Left ventricle myocardium superior (tissue), 1 donor: Measurements from ENCODE around the gene BACH2. TPM values are rescaled to one million over a fixed set of nuclear protein-coding genes. Genes with fewer than 3 reads are reported as not detected.

ENCODE experiments used
- ATAC-seq: fragments of 200-7000 bp; cut with Tn5 transposase; one replicate; pipeline ENCODE4 v1.9.1; 2020; ENCODE audit warnings: mild to moderate bottlenecking, moderate library complexity
- DNase-seq: peaks from one replicate; pipeline ENCODE4 v3.0.0-alpha.2; 2020
- intact Hi-C: fragments of 100-400 bp; cut with micrococcal nuclease; formaldehyde crosslinking; loops from one replicate; pipeline ENCODE4 v1.11.0; 2022
- total RNA-seq: library from RNA; stranded (reverse); fragmentation: NEBNext Ultra II Directional; extraction: Animal tissue kit (Norgen Biotek cat#: 25700); gene quantifications from one replicate; pipeline ENCODE4 v1.2.1, GENCODE V29; 2021
- donor health status: DM: no; HTN: yes; CAD: no; lungs with severe emphysema.

BACH2 gene
- total RNA-seq, 1 donor from 2014 or later: 1.5 TPM

DNA sequence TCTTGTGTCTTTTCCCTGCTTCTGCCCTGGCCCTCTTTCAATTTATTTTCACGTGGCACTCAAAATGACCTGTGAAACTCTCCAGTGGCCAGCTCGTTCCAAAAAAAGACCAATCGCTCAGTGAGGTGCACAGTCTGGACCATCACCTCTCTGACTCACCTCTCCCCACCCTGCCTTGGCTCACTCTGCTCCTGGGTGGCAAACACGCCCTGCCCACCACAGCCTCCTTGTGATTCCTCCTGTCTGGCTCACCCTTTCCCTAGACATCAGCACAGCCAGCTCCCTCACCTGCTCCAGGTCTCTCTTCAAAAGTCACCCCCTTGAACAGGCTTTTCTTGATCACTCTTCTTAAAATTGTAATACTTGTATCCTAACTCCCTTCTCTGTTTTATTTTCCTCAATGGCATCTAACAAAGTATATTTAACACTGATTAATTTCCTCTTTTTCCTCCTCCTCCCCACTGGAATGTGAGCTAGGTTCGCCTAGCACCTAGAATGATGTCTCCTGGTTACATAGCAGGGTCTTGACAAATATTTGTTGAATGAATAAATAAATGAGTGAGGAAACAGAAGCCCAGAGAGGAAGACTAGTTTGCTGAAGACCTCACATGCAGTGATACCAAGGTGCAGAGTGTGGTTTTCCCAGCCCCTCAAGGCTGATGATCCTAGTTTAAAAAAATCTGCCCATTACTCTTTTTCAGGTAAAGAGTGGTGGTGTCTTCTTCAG, 293.4 kb downstream of the BACH2 start:
- DNase-seq: no peak
- intact Hi-C loops: no loop called here
- peak; percentile 63 for ATAC-seq

DNA sequence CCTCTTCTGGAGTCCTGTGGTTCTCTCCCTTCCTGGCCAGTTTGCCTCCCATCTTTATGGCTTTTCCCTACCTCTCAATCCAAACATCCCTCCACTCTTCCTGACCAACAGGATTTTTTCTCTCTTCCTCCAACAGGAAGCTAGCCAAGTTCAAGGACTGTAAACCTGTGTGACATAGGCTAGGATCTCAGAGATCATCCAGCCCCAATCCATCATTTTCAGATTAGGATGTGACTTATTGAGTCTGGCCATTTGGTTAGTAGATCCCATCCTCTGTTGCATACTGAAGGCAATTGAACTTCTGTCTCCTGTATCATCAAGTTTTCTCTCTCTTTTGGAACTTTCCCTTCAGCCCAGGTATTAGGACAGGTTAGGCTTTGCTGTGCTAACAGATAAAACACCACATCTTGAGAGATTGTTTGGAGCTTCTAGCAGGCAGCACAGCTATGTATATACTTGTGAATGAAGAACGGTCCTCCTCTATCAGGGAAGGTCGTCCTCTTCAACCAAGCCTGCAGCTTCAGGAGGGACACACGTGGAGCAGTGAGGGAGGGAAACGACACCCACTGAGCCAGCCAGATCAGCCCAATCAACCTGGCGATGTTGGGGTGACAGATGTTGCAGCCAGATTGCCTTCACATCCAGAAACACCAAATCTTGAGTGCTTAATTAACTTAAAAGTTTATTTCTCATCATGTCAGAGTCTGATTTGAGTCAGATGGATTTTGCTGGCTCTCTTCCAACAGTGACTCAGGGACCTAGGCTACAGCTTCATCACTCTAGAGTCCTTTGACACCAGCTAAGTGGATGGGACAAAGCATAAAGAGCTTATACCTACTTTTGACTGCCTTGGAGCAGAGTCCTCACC, 295.5 kb downstream of the BACH2 start:
- DNase-seq (no peak), ATAC-seq (no peak)
- intact Hi-C loops: no loop called here

DNA sequence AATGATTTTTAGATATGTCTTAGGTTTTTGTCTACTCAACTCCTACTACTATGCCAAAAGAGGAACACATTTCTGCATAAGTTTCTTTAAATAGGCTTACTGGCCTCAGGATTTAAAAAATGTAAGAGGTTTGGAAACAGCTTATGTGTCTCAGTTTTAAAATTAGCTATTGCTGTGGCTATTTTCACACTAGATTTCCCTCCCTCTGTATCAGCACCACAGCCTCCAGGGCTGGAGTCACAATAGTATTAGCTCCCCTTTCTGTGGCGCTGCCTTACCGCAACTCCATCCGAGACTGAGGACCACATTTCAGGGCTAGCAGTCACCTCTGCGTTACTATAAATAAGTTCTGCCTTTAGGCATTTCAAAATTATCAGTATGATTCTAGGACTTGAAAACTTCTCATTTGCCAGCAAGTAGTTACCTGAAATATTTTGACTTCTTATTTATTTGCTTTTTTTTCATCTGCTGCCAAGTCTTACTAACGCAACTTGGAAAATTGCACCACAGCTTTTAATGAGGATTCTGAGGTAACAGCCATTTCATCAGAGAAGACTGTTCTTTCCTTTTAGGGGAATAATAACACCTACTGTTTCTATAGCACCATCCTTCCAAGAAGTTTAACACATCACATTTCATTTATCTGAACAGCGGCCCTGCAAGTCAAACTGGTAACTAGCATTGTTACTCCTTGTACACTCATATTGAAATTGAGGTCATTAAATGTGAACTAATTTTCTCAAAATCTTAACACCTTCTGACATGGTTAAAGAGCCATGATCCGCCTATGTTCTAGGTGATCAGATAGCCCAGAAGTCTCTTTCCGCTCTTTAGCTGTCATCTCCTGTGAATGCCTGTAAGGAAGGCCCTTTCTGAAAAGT, 296.5 kb downstream of the BACH2 start:
- intact Hi-C loops: no loop called here
- ATAC-seq (peak; percentile 72), DNase-seq (no peak)

DNA sequence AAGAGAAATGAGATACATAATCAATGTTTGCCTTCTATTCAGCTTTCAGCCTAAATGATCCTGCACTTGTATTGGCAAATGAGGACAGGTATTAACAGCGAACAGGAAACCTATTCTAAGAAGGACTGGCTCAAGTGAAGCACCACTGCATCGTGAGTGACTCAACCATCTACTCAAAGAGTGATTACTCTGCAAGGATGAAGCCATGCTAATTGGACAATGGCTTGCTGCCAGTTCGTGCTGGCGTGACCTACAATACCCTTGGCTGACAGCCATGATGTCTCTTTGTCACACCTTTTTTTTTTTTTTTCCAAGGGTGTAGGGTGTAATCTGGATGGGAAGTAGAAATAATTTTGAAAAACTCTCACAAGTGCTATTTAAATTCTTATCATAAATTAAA, 297.5 kb downstream of the BACH2 start:
- ATAC-seq (peak; percentile 71), DNase-seq (peak; percentile 62)
- intact Hi-C loops: no loop called here

DNA sequence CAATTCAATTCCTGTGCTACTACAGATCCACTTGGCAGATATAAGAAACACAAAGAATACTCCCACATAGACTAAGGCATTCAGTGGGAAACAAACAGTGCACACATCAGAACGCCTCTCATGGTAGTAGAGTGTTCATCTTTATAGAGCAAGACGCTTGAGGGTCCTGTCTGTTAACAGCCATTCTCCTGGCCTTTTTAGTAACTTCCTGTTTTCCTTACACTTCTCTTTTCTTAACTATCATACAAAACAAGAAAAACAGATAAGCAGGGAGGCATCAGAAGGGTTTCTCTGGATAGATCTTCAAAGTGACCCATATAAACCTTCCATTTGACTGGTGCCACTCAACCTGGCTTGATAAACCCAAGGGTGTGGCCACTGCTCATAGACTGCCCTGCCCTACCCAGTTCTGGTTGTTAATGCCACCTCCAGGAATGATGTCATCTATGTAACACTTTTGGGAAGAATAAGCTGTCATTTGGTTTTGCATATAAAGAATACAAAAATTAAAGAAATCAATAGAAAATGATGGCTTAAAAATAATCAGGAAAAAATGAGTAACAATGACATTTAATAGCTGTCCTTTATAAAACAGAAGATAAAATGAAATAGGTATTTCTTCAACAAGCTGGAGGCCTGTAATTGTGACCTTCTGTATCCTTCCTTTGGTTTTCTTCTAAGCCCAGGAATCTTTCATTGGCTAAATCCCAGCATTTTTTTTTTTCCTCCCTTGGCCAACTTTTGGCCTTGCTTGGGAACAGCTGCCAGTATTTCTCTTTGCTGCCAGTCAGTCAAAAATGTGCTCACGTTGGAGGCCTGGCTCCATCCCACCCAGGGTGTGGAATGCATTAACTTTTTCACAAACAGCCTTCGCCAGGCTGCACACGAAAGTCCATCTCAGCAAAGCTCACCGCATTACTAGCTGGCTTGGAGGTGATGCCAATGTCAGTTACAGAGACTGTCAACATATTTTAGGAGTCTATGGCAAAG, 298.9 kb downstream of the BACH2 start:
- intact Hi-C loops: no loop called here
- ATAC-seq: peak; percentile 12
- no peak for DNase-seq

DNA sequence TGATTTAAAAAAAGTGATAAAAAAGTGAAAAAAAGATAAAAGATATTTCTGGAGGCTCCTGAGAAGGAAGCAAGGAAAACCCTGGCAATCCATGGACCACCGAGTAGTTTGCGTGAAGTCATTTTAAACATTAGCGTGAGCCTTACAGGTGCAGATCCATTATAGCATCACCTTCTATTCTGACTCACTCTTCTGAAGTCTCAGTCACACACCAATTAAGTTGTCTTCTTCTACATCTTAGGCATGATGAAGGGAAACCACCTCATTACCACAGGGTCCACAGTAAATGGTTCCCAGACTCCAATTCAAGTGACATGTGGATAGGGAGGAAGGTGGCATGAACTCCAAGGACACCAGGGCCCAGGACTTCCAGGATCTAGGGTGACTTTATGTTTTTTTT, 303.2 kb downstream of the BACH2 start:
- ATAC-seq: no peak
- intact Hi-C loops: no loop called here
- DNase-seq: no peak

DNA sequence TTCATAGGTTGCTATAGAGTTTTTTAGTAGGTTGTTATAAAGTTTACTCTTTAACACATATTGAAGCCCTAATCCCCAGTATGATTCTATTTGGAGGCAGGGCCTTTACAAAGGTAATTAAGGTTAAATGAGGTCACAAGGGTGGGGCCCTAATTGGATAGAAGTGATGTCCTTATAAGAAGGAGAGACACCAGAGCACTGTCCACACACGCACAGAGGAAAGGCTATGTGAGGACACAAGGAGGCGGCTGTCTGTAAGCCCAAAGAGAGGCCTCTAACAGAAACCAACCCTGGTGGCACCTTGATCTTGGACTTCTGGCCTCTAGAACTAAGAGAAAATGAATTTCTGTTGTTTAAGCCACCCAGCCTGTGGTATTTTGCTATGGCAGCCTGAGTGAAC, 303.8 kb downstream of the BACH2 start:
- ATAC-seq (no peak), DNase-seq (no peak)
- intact Hi-C loops: no loop called here

DNA sequence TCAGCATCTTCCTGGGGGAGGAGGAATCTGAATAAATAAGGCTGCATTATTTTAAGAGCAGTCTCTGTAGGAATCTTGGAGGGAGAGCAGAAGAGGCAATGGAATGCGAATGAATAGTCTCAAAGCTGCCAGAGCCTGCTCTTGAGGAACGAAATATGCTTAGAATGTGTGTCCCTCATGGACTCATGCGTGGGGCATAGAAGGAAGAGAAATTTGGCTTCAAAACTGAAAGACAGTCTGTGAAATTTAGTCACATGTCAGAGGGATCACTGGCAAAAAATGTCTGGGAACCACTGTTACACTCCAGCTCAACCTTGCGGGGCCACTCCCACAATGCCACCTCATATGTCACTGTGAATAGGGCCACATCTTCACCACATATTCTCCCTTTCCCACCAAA, 306.9 kb downstream of the BACH2 start:
- DNase-seq (no peak), ATAC-seq (no peak)
- intact Hi-C loops: loop anchor here (10.0 kb wide), 1 partner anchor 95 kb away; no protein-coding TSS in a partner anchor

DNA sequence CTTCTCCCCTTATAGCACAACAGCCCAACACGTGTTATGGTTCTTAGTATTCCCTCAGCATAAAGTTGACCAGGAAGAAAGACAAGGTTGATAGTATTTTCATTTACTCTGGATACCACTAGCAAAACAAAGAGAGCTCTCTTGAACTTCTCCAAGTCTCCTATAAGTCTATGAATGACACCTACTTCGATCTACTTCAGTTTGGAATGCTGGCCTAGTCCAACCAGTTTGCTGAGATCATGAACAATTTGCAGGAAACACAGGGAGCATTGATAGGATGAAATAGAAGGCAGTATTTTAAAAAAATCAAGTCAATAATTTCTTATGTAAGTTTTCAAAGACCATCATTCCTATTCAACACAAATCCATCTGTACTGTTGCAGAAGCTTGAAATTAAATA, 308.8 kb downstream of the BACH2 start:
- ATAC-seq: no peak
- intact Hi-C loops: loop anchor here (10.0 kb wide), 1 partner anchor 97 kb away; no protein-coding TSS in a partner anchor
- no peak for DNase-seq

DNA sequence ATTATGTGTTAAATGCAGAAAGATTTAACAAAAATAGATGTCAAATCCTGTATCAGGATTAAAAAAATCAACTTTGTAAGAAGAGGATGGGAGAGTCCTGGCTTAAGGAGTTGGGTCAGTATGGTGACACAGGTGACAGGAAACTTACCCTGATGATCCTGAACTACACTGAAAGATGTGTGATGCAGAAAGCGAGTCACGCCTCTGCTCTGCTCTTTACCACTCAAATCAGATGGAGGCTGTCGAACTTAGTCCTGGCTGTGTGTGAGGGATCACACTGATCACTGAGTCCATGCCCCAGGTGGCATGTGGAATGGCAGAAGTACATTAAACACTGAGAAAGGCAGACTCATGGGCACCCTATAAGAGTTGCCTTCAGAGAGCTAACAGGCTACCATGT, 309.5 kb downstream of the BACH2 start:
- intact Hi-C loops: loop anchor here (10.0 kb wide), 1 partner anchor 98 kb away; no protein-coding TSS in a partner anchor
- ATAC-seq (no peak), DNase-seq (no peak)

DNA sequence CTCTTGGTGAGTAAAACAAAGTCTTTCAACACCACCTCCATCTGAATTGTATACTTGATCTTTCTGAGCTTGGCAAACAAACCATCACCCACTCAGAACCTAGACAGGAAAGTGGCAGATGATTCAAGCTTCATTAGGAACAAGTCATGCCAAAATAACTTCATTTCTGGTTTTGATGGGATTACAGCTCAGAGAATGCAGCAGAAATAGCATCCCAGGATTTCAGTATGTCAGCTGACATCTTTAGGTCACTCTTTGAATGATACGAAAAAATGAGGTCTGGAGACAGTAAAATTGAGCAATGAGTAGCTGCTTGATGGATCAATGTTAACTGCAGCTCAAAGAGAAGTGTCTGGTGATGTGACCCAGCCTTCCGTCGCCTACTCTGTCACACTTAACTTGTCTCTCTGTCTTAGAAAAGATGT, 310.0 kb downstream of the BACH2 start:
- intact Hi-C loops: loop anchor here (10.0 kb wide), 1 partner anchor 98 kb away; no protein-coding TSS in a partner anchor
- DNase-seq (no peak), ATAC-seq (no peak)

DNA sequence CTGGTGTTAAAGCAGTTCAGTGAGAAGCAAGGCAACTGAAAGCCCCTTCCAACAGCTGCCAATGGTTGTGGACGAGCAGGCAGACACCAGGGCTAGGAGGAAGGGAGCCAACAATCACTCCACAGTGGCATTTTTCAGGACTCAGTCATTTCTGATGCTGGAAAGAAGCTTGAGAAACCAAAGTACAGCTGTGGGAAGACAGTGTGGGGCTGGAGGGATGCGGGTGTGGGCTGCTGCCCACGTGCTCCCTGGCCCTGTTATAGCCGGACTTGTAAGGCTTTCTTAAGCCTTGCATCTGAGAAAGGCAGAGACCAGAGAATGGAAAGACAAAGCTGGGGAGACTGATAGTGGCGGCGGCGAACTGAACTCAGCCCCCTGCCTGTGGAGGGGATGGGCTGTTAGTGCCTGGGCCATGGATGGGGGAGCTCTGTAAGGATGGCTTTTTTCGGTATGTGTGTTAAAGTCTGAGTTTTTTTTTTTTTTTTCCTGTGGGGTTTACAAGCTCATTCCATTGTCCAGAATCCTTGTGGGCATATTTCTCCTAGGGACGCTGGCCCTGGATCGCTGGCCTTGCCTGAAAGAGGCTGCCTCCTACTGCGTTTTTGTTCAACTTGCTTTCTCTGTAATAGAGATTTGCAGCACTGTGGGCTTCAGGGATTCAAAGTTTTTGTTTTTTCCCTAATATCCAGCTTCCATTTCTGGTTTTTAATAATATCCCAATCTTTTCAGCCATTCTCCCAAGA, 310.7 kb downstream of the BACH2 start:
- ATAC-seq (peak; percentile 68), DNase-seq (peak; percentile 32)
- intact Hi-C loops: loop anchor here (10.0 kb wide), 1 partner anchor 99 kb away; no protein-coding TSS in a partner anchor

DNA sequence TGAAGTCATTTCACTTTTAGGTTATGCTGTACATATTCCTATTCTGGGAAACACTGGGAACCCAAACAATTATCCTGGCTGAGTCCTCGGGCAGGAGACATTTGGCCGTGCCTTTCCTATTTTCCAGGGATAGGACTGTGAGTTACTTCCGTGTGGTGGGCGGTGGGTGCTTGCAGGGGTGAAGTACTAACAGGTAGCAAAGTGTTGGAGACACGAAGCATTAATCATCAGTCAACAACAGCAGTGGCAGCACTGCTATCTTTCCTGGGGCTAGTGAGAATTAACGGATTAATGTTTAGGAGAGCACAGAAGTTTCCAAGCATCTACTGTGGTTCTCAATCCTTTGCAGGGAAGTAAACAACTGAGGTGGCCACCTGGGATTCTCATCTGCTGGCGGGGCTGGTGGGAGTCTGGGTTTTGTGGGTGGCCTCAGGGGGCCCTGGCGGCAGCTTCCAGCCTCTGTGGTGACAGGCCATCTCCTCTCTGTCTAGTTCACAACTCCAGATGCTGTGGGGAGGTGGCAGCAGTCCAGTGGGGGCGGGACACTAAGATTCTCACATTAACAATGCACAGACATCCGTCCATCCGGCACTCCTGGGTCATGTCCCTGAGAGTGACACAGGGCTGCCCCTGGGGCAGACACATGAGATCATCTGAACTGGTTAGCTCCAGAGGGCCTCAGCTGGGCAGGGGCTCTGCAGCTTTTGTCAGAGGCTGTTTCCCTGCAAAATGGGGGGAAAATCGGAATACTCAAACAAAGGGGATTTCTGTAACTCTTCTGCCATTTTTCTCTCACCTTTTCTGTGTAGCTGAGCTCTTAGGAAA, 311.5 kb downstream of the BACH2 start:
- ATAC-seq (peak; percentile 95), DNase-seq (peak; percentile 89)
- intact Hi-C loops: loop anchor here (10.0 kb wide), 1 partner anchor 100 kb away; no protein-coding TSS in a partner anchor

DNA sequence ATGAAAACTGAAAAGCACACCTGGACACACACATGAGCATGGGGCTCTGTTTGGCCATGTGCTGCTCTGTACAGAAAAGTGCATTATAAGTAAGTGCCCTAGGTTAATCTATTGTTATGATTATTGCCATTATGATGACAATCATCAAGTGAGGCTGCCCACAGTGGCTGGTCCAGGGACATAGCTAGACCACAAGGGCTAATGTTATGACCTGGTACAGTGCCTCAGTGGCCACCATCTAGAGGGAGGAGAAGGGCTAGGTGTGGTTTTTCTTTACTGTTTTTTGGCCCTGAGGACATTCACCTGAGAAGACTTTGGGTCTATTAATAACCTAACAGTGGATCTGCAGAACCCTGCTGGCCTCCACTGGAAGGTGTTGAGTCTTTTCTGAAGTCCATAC, 316.3 kb downstream of the BACH2 start:
- DNase-seq: no peak
- intact Hi-C loops: loop anchor here (10.0 kb wide), 1 partner anchor 104 kb away; no protein-coding TSS in a partner anchor
- no peak for ATAC-seq

DNA sequence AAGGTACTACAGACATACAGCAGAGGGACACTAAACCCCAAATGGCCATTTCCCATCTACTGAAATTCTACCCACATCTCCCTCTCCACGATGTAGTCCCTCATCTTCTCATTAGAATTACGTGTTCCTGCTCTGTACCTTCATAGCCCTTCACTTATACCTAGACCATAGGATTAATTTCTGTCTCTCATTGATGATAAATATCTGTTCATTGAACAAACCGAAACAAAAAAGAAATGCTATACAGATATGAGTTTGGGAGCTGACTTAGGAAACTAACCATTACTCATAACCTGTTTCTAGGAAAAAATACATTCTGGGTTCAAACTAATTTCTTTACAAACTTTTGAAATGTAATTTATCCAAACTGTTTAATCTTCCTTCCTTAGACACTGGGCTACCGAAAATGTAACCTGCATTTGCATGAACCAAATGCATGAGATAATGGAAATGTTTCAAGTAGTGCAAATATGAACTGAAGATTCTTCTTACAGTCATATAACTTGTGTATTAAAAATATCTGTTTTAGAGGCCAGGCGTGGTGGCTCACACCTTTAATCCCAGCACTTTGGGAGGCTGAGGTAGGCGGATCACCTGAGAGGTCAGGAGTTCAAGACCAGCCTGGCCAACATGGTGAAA, 317.0 kb downstream of the BACH2 start:
- intact Hi-C loops: loop anchor here (10.0 kb wide), 2 partner anchors 105 to 325 kb away; no protein-coding TSS in a partner anchor
- ATAC-seq (no peak), DNase-seq (no peak)

DNA sequence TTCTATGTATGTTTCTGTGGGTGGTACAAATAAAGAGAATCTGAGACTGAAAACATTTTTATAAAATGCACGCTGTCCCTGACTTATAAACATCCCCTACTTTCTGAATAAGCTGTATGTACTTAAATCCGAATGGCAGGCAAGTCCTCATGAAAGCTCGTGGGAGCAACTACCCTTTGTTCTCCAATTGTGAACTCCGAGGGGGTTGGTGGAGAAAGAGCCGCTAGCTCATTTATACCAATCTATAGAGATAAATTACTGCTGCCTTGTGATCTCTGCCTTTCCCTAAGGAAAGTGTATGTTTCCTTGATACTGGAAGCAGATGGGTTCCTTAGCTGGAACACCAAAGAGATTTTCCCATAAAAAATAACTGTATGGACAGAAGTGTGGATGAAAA, 317.9 kb downstream of the BACH2 start:
- intact Hi-C loops: loop anchor here (10.0 kb wide), 1 partner anchor 326 kb away; no protein-coding TSS in a partner anchor
- DNase-seq (no peak), ATAC-seq (no peak)
